ENCODE data around the gene MDM4. TPM values are rescaled to one million over a fixed set of nuclear protein-coding genes. Genes with fewer than 3 reads are reported as not detected.

Gene MDM4
- total and polyA plus RNA-seq, 2 donors (not counting 1 experiment from before 2014, with no cell fraction given): 23.6 to 41.0 TPM

DNA sequence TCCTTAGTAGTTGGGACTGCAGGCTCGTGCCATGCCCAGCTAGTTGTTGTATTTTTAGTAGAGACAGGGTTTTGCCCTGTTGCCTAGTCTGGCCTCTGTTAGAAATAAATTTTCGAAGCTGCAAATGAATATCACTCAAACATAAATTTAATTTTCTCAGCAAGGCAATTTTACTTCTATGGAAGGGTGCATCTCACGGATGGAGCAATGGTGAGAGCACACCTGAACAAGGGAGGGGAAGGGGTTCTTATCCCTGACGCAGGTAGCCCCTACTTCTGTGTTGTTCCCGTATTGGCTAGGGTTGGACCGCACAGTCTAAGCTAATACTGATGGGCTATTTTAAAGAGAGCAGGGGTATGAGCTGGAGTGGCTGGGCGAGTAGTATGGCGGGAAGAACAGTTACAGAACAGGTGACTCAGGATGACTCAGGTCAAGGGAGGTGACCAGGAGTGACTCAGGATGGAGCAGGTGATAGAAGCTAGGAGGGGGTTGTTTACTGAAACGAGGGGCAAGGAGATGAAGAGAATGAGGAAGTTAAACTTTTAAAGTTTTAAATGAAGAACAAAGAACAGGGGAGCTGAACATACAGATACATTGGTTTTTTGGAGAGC, 7.5 kb downstream of the MDM4 start:
- no peak overlapping the region for H3K9ac ChIP-seq (ENCODE audit: insufficient read depth, low read length)
- H3K4me3 ChIP-seq (replicated peaks in 1 of 4; ENCODE audit: control extremely low read depth in 1 of 4, insufficient read depth in 1 of 4, low read depth in 3 of 4, low read length in 4 of 4): no peak overlapping the region
- H3K27ac ChIP-seq (ENCODE audit: insufficient read depth, low read length): no peak overlapping the region
- H3K4me1 ChIP-seq (ENCODE audit: control insufficient read depth, extremely low read depth, insufficient read depth, low read length): peaks cover 2% of the 10 kb centered on the region
- H3K27me3 ChIP-seq (ENCODE audit: control insufficient read depth, insufficient read depth, low read length): no peaks in the 10 kb centered on the region
- DNase-seq (ENCODE audit: low read depth in 2 of 2): peak in 1 of 2 donors; percentile 10
- H3K36me3 ChIP-seq (ENCODE audit: control insufficient read depth, insufficient read depth, low read length): peaks cover 7% of the 10 kb centered on the region
- no peak overlapping the region for H3K4me2 ChIP-seq (ENCODE audit: extremely low read depth, insufficient read depth, low read length)
- no peak overlapping the region for H2AFZ ChIP-seq (ENCODE audit: low read length)
- H3K9me3 ChIP-seq (ENCODE audit: control insufficient read depth, insufficient read depth, low read depth, low read length): no peaks in the 10 kb centered on the region
- peaks cover 48% of the 10 kb centered on the region for H3K79me2 ChIP-seq (ENCODE audit: control insufficient read depth, insufficient read depth, low read length)
- TF ChIP-seq EZH2 (IDR thresholded peaks at IDR 0.05; ENCODE audit: low read length, missing control alignments): no peak
- TF ChIP-seq, protein P1, sequence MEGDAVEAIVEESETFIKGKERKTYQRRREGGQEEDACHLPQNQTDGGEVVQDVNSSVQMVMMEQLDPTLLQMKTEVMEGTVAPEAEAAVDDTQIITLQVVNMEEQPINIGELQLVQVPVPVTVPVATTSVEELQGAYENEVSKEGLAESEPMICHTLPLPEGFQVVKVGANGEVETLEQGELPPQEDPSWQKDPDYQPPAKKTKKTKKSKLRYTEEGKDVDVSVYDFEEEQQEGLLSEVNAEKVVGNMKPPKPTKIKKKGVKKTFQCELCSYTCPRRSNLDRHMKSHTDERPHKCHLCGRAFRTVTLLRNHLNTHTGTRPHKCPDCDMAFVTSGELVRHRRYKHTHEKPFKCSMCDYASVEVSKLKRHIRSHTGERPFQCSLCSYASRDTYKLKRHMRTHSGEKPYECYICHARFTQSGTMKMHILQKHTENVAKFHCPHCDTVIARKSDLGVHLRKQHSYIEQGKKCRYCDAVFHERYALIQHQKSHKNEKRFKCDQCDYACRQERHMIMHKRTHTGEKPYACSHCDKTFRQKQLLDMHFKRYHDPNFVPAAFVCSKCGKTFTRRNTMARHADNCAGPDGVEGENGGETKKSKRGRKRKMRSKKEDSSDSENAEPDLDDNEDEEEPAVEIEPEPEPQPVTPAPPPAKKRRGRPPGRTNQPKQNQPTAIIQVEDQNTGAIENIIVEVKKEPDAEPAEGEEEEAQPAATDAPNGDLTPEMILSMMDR (conservative IDR thresholded peaks at IDR 0.05 in 1 of 2, IDR thresholded peaks at IDR 0.05 in 1 of 2; ENCODE audit: low read depth in 1 of 2, low read length in 2 of 2): no peak
- peaks cover 2% of the 10 kb centered on the region for H4K20me1 ChIP-seq (ENCODE audit: control insufficient read depth, extremely low read depth, insufficient read depth, low read length)

DNA sequence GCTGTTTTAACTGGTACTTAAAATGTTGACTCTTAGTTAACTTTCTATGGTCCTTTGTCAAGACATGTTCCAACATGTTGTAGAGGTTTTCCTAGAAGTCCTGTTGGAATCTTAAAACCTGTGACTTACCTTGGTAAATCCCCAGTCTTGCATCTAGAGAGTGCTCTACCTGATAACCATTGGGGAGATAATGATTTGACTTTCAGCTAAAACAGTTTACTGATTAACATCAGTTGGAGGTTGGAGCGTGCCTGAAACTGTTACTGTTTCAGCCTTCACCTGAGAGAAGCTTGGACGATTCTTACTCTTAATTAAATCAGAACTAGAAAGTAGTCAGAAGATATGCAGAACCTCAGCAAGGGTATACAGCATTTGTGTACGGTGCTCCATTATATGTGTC, 8.8 kb downstream of the MDM4 start:
- no peak overlapping the region for H3K27ac ChIP-seq (ENCODE audit: insufficient read depth, low read length)
- no peak overlapping the region for H2AFZ ChIP-seq (ENCODE audit: low read length)
- no peaks in the 10 kb centered on the region for H3K27me3 ChIP-seq (ENCODE audit: control insufficient read depth, insufficient read depth, low read length)
- no peak overlapping the region for H3K4me3 ChIP-seq (replicated peaks in 1 of 4; ENCODE audit: control extremely low read depth in 1 of 4, insufficient read depth in 1 of 4, low read depth in 3 of 4, low read length in 4 of 4)
- no peak for DNase-seq (ENCODE audit: low read depth in 2 of 2)
- H3K36me3 ChIP-seq (ENCODE audit: control insufficient read depth, insufficient read depth, low read length): peaks cover 13% of the 10 kb centered on the region
- H4K20me1 ChIP-seq (ENCODE audit: control insufficient read depth, extremely low read depth, insufficient read depth, low read length): peaks cover 2% of the 10 kb centered on the region
- no peaks in the 10 kb centered on the region for H3K9me3 ChIP-seq (ENCODE audit: control insufficient read depth, insufficient read depth, low read depth, low read length)
- peaks cover 2% of the 10 kb centered on the region for H3K4me1 ChIP-seq (ENCODE audit: control insufficient read depth, extremely low read depth, insufficient read depth, low read length)
- H3K79me2 ChIP-seq (ENCODE audit: control insufficient read depth, insufficient read depth, low read length): peaks cover 38% of the 10 kb centered on the region
- TF ChIP-seq, protein P1 (conservative IDR thresholded peaks at IDR 0.05 in 1 of 2, IDR thresholded peaks at IDR 0.05 in 1 of 2; ENCODE audit: low read depth in 1 of 2, low read length in 2 of 2): no peak
- TF ChIP-seq EZH2 (IDR thresholded peaks at IDR 0.05; ENCODE audit: low read length, missing control alignments): no peak
- no peak overlapping the region for H3K9ac ChIP-seq (ENCODE audit: insufficient read depth, low read length)
- no peak overlapping the region for H3K4me2 ChIP-seq (ENCODE audit: extremely low read depth, insufficient read depth, low read length)

DNA sequence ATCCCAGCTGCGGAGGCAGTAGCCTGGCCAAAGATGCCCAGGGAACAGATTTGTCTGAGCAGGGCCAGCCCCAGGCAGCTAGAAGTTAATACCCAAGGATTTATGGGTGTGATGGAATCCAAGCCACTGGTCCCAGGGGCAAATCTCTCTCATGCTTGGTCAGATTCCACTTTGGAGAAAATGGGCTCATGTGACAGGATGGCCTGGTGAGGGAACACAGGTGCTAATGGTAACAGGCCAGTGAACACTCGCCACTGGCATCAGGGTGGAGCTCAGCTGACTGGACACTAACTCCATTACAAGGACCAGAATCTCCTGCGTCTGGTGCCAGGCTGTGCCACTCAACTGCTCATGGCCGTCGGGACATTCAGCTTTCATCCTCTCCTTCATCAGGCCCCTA, 12.0 kb downstream of the MDM4 start:
- Histone ChIP-seq H3K9ac (ENCODE audit: insufficient read depth, low read length) (no peak overlapping the region), H2AFZ (ENCODE audit: low read length) (no peak overlapping the region), H3K4me2 (ENCODE audit: extremely low read depth, insufficient read depth, low read length) (no peak overlapping the region), H3K4me3 (replicated peaks in 1 of 4; ENCODE audit: control extremely low read depth in 1 of 4, insufficient read depth in 1 of 4, low read depth in 3 of 4, low read length in 4 of 4) (no peak overlapping the region), H3K79me2 (ENCODE audit: control insufficient read depth, insufficient read depth, low read length) (peaks cover 14% of the 10 kb centered on the region), H4K20me1 (ENCODE audit: control insufficient read depth, extremely low read depth, insufficient read depth, low read length) (no peaks in the 10 kb centered on the region), H3K4me1 (ENCODE audit: control insufficient read depth, extremely low read depth, insufficient read depth, low read length) (no peaks in the 10 kb centered on the region), H3K9me3 (ENCODE audit: control insufficient read depth, insufficient read depth, low read depth, low read length) (no peaks in the 10 kb centered on the region), H3K27ac (ENCODE audit: insufficient read depth, low read length) (no peak overlapping the region), H3K27me3 (ENCODE audit: control insufficient read depth, insufficient read depth, low read length) (no peaks in the 10 kb centered on the region), H3K36me3 (ENCODE audit: control insufficient read depth, insufficient read depth, low read length) (peaks cover 13% of the 10 kb centered on the region)
- no peak for DNase-seq (ENCODE audit: low read depth in 2 of 2)
- TF ChIP-seq EZH2 (IDR thresholded peaks at IDR 0.05; ENCODE audit: low read length, missing control alignments): no peak

Data from fibroblast of lung (primary cell).